GM06990 (cell line): ENCODE results near the gene MGAM2.

Source experiments
- DNase-seq: peaks from one replicate; pipeline ENCODE4 v3.0.0-alpha.2; 2011; ENCODE audit not compliant: insufficient read length; ENCODE audit errors: extremely low read depth
- H3K27me3 ChIP-seq: replicated peaks from 2 replicates; pipeline ENCODE4 v1.6.0; 2011; ENCODE audit warnings: low read length; ENCODE audit not compliant: control insufficient read depth, insufficient read depth
- H3K36me3 ChIP-seq: 2 replicates; pipeline ENCODE4 v1.5.1; 2011; ENCODE audit warnings: low read length; ENCODE audit not compliant: control insufficient read depth, insufficient read depth
- H3K4me3 ChIP-seq: replicated peaks from 2 replicates; pipeline ENCODE4 v1.5.1; 2011; ENCODE audit warnings: low read depth, mild to moderate bottlenecking, control low read depth, low read length
- CTCF ChIP-seq: IDR thresholded peaks from 2 replicates; pipeline ENCODE4 v1.5.1; 2011; ENCODE audit warnings: low read length, control low read depth, mild to moderate bottlenecking, inconsistent platforms; ENCODE audit not compliant: insufficient read depth, poor library complexity, severe bottlenecking

Gene MGAM2

GRCh38 chr7:142110098-142110497 is 1.4 kb upstream of the MGAM2 start:
- DNase-seq: no peak
- Histone ChIP-seq H3K4me3 (no peak overlapping the region), H3K36me3 (no peaks in the 10 kb centered on the region), H3K27me3 (no peaks in the 10 kb centered on the region)
- TF ChIP-seq CTCF: no peak

GRCh38 chr7:142110638-142111037 is 880 bp upstream of the MGAM2 start:
- Histone ChIP-seq H3K36me3 (no peaks in the 10 kb centered on the region), H3K4me3 (no peak overlapping the region), H3K27me3 (no peaks in the 10 kb centered on the region)
- no peak for DNase-seq
- TF ChIP-seq CTCF: no peak

- Histone ChIP-seq H3K27me3 (no peaks in the 10 kb centered on the region), H3K36me3 (no peaks in the 10 kb centered on the region), H3K4me3 (no peak overlapping the region)
- TF ChIP-seq CTCF: no peak
- DNase-seq: no peak
These were observed 568 bp downstream of the MGAM2 start for GRCh38 chr7:142112086-142112485.

- no peak for TF ChIP-seq CTCF
- H3K27me3 ChIP-seq: no peaks in the 10 kb centered on the region
- H3K36me3 ChIP-seq: no peaks in the 10 kb centered on the region
- H3K4me3 ChIP-seq: no peak overlapping the region
- DNase-seq: no peak
These were observed 2.7 kb downstream of the MGAM2 start for GRCh38 chr7:142114207-142114606.

- TF ChIP-seq CTCF: no peak
- H3K4me3 ChIP-seq: no peak overlapping the region
- H3K27me3 ChIP-seq: no peaks in the 10 kb centered on the region
- DNase-seq: no peak
- no peaks in the 10 kb centered on the region for H3K36me3 ChIP-seq
These were observed 9.0 kb downstream of the MGAM2 start for GRCh38 chr7:142120524-142120923.

GRCh38 chr7:142123184-142123583 is 11.7 kb downstream of the MGAM2 start:
- H3K4me3 ChIP-seq: no peak overlapping the region
- no peaks in the 10 kb centered on the region for H3K36me3 ChIP-seq
- no peak for TF ChIP-seq CTCF
- H3K27me3 ChIP-seq: no peaks in the 10 kb centered on the region
- no peak for DNase-seq
